GM18867 (cell line): Measurements from ENCODE around the gene TCEA2.

ENCODE experiments used
- ATAC-seq: cut with Tn5 transposase; IDR thresholded peaks from one replicate; pipeline ENCODE4 v1.9.1; 2021; ENCODE audit warnings: mild to moderate bottlenecking, moderate library complexity; ENCODE audit not compliant: unreplicated experiment

TCEA2 gene

DNA sequence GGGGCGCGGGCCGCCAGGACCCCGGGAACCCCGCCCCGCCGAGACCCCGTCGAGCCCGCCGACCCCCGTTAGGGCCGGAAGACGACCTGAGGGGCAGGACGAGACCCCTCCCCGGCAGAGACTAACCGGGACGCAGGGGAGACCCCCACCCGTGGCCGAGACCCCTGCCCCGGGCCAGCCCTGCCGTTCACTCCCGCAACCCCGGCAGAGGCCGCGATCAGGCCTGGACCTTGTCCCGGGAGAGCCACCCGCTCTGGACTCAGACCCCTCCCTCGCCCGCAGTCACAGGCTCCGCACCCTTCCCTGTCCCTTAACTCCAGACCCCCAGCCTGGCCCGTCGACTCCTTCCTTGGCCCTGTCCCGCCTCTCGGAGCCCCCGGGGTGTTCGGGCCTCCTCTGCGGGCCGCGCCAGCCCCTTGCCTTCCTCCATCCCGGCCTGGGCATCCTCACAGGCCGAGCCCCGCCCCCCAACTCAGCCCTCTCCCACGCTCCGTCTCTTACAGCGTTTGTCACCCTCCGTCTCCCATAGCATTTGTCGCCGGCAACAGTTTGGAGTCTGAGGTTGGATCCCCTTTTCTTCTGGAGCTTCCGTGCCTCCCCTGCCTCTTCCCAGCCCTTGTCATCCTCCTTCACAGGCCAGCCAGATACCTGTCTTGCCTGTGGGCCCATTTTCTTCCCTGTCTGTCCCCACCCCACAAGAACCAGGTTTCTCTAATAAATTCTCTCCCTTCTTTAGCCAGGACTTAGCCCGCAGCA lies 569 bp downstream of the TCEA2 start:
- ATAC-seq, result no peak

- ATAC-seq, result no peak
Observed at GRCh38 chr20:64064145-64064698, 1.2 kb downstream of the TCEA2 start.

- ATAC-seq, result no peak
Observed at GRCh38 chr20:64065062-64065973, 2.3 kb downstream of the TCEA2 start.

DNA sequence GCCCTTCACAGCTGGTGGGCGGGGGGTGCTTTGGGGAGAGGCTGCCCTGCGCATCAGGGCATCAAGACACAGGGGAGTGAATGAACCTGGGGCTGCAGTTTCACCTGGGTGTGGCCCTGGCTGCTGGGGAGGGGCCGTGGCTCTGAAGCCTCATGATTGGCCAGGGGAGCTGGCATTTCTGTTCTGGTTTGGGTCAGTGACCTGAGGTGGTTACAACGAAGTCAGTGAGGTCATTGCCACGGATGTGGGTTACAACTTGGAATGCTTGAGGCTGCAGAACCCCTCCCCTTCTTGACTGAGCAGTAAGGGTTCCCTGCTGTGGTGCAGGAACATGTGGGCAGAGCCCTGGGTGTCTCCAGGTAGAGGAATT lies 3.0 kb downstream of the TCEA2 start:
- ATAC-seq, result peak; percentile 45

- ATAC-seq, result no peak
Observed at GRCh38 chr20:64067005-64067632, 4.1 kb downstream of the TCEA2 start.

DNA sequence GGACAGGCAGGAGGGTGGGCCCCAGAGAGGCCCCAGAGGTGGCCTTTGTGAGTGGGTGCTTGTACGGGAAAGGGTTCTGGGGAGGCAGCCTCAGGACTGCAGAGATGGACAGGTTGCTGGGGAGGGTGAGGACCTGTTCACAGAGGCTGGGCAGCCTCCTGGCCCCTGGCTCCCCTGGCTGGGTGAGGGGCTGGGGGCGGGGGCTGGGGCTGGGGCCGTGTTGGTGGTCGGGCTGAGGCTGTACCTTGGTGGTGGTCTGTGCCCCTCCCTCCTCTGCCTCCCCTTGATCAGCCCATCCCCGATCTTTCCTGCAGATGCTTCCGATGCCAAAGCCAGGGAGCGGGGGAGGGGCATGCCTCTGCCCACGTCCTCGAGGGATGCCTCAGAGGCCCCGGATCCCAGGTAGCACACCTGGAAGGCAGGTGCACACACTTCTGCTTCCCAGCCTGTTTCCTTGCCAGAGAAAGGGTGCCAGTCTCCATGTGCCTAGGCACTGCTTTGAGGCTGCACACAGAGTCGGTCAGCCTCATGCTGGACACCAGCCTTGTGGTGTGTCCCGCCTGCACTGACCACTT lies 4.8 kb downstream of the TCEA2 start:
- ATAC-seq, result no peak

GRCh38 chr20:64068386-64069208 lies 5.6 kb downstream of the TCEA2 start:
- ATAC-seq, result no peak

DNA sequence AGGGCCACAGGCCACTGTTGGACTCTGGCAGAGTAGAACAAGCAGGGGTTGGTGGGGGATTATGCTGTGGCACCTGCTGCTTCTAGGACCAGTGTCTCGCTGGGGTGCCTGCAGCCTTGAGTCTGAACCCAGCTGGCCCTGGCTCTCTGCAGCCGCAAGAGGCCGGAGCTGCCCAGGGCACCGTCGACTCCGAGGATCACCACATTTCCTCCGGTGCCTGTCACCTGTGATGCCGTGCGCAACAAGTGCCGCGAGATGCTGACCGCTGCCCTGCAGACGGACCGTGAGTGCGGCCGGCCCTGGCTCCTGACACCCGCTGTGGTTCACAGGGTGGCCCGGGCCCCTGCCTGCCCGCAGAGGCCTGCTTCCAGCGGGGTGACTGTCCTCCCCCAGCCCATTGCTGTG lies 6.2 kb downstream of the TCEA2 start:
- no peak for ATAC-seq

DNA sequence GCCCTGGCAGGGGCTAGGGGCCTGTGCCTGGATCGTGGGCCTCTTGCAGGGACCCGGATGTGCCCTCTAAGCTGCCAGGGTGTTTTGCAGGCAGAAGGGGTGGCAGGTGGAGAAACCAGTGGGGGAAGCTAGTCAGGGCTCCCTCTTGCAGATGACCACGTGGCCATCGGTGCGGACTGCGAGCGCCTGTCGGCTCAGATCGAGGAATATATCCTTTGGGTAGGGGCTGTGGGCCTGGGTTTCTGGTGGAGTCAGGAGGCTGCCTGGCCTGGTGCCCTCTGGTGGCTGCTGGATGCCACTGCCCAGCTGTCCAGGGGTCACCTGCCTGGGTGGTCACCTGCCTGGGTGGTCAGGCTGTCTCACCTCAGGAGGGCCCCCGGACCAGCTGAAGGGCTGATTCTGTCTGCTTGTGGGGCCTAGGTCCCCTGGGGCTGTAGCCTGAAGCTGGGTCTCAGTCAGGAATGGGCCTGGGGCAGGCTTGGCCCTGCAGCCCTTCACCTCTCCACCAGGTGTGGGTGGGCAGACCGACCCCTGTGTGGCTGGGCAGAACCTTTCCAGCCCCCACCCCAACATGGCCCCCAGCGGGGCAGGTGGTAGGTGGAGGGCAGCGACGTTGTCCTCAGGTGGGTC lies 6.7 kb downstream of the TCEA2 start:
- ATAC-seq, result no peak

DNA sequence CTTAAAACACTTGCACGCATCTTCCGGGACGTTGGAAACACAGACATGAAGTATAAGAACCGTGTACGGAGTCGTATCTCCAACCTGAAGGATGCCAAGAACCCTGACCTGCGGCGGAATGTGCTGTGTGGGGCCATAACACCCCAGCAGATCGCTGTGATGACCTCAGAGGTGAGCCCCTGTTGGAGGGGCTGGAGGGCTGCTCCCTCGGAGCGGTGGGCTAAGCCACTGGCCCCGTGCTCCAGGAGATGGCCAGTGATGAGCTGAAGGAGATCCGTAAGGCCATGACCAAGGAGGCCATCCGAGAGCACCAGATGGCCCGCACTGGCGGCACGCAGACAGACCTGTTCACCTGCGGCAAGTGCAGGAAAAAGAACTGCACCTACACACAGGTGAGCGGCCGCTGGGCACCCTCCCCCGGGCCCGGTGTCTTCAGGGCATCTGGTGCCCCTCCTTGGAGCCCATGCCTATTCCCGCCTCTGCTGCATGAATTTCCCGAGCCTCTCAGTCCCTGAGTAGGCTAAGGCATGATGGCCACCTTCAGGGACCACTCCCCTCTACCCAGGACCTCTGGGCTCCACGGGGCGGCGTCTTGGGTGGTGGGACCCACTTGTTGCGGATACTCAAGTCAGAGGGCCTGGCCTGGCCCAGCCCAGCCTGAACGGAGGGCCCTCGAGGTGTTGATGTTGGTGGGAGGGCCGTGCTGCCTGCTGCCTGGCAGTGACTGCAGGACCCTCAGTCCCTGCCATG lies 7.4 kb downstream of the TCEA2 start:
- ATAC-seq, result no peak

DNA sequence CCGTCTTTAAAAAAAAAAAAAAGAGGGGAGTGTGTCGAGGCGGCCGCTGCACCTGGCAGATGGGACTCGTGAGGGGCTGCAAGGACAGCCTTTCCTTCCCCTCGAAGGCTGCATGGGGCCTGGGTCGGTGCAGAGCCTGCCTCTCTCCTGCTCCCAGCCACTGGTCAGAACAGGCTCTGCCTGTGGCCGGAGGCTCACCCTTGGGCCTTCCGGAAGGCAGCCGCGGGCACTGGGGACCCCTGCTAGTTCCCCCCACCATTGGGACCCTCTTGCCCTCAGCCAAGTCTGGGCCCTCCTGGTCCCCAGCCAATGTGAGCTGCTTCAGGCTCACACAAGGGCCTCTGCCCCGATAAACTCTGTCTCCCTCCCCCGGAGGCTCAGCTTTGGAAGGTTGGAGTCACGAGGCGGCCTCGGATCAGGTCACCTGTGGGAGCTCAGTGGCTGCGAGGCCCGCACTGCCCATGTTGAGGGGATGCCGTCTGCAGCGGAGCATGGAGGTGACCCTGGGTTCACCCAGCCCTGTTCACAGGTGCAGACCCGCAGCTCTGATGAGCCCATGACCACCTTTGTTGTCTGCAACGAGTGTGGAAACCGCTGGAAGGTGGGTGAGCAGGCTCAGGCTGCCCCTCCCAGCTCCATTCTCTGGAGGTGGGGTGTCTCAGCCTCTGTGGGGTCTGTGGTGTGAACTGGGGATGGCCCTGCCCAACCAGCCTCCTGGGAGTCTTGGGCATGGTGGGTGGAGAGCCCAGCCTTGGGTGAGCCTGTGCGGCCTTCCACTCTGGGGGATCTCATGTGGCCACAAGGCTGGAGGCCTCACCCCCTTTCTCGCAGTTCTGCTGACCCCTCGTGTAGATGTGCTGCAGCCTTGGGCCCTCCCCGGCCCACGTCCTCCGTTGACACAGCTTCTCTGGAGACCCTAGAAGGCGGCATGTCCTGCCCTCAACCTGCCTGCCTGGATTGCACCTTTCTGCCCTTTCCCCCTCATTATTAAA lies 8.6 kb downstream of the TCEA2 start:
- ATAC-seq, result no peak

- no peak for ATAC-seq
Observed at GRCh38 chr20:64072498-64073063, 9.6 kb downstream of the TCEA2 start.

GRCh38 chr20:64073476-64074183 lies 10.6 kb downstream of the TCEA2 start:
- no peak for ATAC-seq

- ATAC-seq, result no peak
Observed at GRCh38 chr20:64074184-64074789, 11.3 kb downstream of the TCEA2 start.

DNA sequence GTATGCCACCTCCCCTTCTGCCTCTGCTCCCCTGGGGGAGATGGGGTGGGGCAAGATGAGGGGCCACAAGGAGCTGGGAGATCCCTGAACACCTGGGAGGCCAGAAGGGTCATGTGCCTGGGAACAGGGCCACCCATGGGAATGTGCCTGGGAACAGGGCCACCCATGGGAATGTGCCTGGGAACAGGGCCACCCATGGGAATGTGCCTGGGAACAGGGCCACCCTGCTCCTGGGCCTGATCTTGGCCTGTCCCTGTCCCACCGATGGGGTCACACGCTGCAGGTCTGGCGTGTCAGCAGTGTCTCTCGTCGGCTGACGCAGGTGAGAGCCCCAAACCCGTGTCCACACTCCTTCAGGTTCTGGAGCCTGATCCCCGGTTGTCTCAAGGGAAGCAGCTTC lies 12.0 kb downstream of the TCEA2 start:
- no peak for ATAC-seq

DNA sequence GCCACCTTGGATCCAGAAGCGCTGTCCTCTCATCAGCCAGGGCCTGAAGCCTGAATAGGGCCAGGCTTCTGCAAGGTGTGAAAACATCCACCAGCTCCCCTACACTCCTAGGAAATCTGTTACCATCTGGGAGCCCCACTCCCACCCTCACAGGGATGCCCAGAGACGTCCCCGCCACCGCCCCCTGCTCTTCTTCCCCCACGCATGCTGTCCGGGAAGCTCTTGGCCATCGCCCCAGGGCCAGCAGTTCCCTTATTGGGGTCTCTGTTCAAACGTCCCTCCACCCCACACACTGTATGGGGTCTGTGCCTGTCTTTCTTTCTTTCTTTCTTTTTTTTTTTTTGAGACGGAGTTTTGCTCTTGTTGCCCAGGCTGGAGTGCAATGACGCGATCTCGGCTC lies 12.6 kb downstream of the TCEA2 start:
- no peak for ATAC-seq
